CD4-positive, alpha-beta T cell treated with Interleukin-17A for 4 hours (primary cell): Measurements from ENCODE around the gene KLK15.

Experiments used
- DNase-seq: peaks from one replicate; pipeline ENCODE4 v3.0.0-alpha.2; 2020; ENCODE audit warnings: mixed read lengths

The KLK15 gene

GRCh38 chr19:50843205-50843604 is 9.8 kb upstream of the KLK15 start:
- DNase-seq: no peak

- no peak for DNase-seq
These were observed 8.8 kb upstream of the KLK15 start for GRCh38 chr19:50842130-50842529.

- no peak for DNase-seq
These were observed 6.6 kb upstream of the KLK15 start for GRCh38 chr19:50839712-50840655.

GRCh38 chr19:50838239-50838638 is 4.9 kb upstream of the KLK15 start:
- DNase-seq: no peak

- no peak for DNase-seq
These were observed 3.9 kb upstream of the KLK15 start for GRCh38 chr19:50837300-50837699.

GRCh38 chr19:50836543-50837195 is 3.3 kb upstream of the KLK15 start:
- no peak for DNase-seq

- DNase-seq: peak; percentile 72
These were observed 2.6 kb upstream of the KLK15 start for GRCh38 chr19:50835785-50836542.

GRCh38 chr19:50835103-50835784 is 1.9 kb upstream of the KLK15 start:
- no peak for DNase-seq

GRCh38 chr19:50833802-50834167 is 411 bp upstream of the KLK15 start:
- DNase-seq: no peak

- DNase-seq: no peak
These were observed 708 bp downstream of the KLK15 start for GRCh38 chr19:50832666-50833065.

GRCh38 chr19:50831026-50831396 is 2.4 kb downstream of the KLK15 start:
- DNase-seq: no peak

- DNase-seq: no peak
These were observed 2.9 kb downstream of the KLK15 start for GRCh38 chr19:50830266-50831025.

GRCh38 chr19:50829801-50830200 is 3.6 kb downstream of the KLK15 start:
- DNase-seq: no peak

GRCh38 chr19:50827476-50827875 is 5.9 kb downstream of the KLK15 start:
- DNase-seq: no peak

GRCh38 chr19:50826492-50827240 is 6.7 kb downstream of the KLK15 start:
- DNase-seq: no peak

- no peak for DNase-seq
These were observed 9.9 kb downstream of the KLK15 start, which contains the start of gene KLK1 for GRCh38 chr19:50823389-50824042. KLK1 (minus strand) TSS chr19:50823787; CDS start chr19:50823748, 39 bp downstream.

GRCh38 chr19:50822661-50823208 is 10.6 kb downstream of the KLK15 start:
- no peak for DNase-seq

GRCh38 chr19:50821622-50822021 is 11.8 kb downstream of the KLK15 start:
- DNase-seq: no peak

GRCh38 chr19:50821248-50821612 is 12.1 kb downstream of the KLK15 start:
- DNase-seq: no peak

- DNase-seq: no peak
These were observed 12.7 kb downstream of the KLK15 start for GRCh38 chr19:50820549-50821247.
